ENCODE data around the gene APC.

DNA sequence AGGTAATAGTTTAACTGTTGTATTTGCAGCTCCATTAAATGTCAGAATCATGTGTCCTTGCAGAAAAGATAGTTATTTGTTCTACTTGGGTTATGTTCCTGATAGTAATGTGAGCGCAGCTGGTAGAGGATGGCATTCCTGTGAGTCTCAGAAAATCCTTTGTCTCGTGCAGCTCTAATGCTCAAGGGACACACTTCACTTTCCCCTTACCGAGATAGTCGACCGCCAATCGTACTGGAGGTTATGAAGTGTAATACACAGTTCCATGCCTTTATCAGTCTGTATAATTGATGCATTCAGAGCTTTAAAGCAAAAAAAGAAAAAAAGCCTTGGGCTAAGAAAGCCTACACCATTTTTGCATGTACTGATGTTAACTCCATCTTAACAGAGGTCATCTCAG is 63.2 kb downstream of the APC start:
- TF ChIP-seq, protein P1, sequence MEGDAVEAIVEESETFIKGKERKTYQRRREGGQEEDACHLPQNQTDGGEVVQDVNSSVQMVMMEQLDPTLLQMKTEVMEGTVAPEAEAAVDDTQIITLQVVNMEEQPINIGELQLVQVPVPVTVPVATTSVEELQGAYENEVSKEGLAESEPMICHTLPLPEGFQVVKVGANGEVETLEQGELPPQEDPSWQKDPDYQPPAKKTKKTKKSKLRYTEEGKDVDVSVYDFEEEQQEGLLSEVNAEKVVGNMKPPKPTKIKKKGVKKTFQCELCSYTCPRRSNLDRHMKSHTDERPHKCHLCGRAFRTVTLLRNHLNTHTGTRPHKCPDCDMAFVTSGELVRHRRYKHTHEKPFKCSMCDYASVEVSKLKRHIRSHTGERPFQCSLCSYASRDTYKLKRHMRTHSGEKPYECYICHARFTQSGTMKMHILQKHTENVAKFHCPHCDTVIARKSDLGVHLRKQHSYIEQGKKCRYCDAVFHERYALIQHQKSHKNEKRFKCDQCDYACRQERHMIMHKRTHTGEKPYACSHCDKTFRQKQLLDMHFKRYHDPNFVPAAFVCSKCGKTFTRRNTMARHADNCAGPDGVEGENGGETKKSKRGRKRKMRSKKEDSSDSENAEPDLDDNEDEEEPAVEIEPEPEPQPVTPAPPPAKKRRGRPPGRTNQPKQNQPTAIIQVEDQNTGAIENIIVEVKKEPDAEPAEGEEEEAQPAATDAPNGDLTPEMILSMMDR (IDR thresholded peaks at IDR 0.05) = no peak
- no peak for TF ChIP-seq POLR2A (IDR thresholded peaks at IDR 0.05)

Data from testis (tissue), 2 donors.